ENCODE results near the gene LHFPL3. TPM values are rescaled to one million over a fixed set of nuclear protein-coding genes. Genes with fewer than 3 reads are reported as not detected.
A peak's percentile ranks its signal among the peaks of the same experiment; 100 is the strongest.

LHFPL3 gene
- total and polyA plus RNA-seq, 9 of the 15 experiments (the other 6 are each of a cell fraction or from before 2014, with no cell fraction given) = 0.21 to 0.52 TPM; not detected in 7

DNA sequence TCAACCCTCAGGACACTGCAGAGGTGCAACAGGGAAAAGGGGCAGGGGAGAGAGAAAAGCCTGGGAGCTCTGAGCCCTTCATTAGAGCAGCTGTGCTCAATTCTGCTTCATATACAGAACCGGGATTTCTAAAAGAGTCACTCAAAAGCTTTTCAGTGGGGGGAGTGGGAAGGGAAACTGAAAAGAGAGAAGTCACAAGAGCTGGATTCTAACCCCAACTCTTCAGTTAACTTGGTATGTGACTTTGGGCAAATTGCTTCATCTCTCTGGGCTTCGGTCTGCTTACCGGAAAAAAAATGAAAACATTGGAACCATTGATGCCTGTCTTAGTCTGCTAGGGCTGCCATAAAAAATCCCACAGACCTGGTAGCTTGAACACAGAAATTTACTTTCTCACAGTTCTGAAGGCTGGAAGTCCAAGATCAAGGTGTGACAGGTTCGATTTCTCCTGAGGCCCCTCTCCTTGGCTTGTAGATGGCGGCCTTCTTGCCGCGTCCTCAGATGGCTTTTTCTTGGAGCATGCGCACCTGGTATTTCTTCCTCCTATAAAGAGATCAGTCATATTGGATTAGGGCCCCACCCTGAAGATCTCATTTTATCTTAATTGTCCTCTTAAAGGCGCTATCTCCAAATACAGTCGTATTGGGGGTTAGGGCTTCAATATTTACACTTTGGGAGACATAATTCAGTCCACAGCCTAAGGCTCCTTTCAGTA is 567.3 kb downstream of the LHFPL3 start:
- TF ChIP-seq FOXA3 (CRISPR knock-in tag; conservative IDR thresholded peaks at IDR 0.05 in 1 of 2, IDR thresholded peaks at IDR 0.05 in 1 of 2) (no peak), NRF1 (conservative IDR thresholded peaks at IDR 0.05 in 1 of 2, IDR thresholded peaks at IDR 0.05 in 1 of 2) (peak; percentile 86 to 87)
- ChIA-PET POLR2A (interaction anchor here (0.8 to 1.3 kb wide), 3 partner anchors 12 to 15 kb away, joined by 3 read pairs; no protein-coding TSS in a partner anchor), CTCF (ENCODE audit: low intra/inter-chr PET ratio) (no interaction called here)
- DNase-seq (ENCODE audit: extremely low read depth in 1 of 4, low spot score in 3 of 4) (peak in 1 of 4 experiments; percentile 2), FAIRE-seq (no peak), ATAC-seq (no peak)
- Histone ChIP-seq H3K36me3 (ENCODE audit: control insufficient read depth, insufficient read depth, low read length) (no peaks in the 10 kb centered on the region), H3K9ac (ENCODE audit: insufficient read depth in 1 of 2, low read depth in 2 of 2, low read length in 2 of 2) (no peak overlapping the region), H3K4me1 (replicated peaks in 1 of 2; ENCODE audit: control insufficient read depth in 2 of 2, insufficient read depth in 2 of 2, low read length in 2 of 2) (no peaks in the 10 kb centered on the region; a peak in 1 of 5 replicates), H3K4me3 (no peak overlapping the region), H4K20me1 (replicated peaks; ENCODE audit: control insufficient read depth, insufficient read depth, low read length) (no peaks in the 10 kb centered on the region), H3K27ac (ENCODE audit: extremely low read depth, low read depth, low read length) (no peak overlapping the region), H3K9me3 (replicated peaks; ENCODE audit: control insufficient read depth, insufficient read depth, low read depth, low read length) (no peaks in the 10 kb centered on the region), H2AFZ (ENCODE audit: low read depth, low read length) (no peak overlapping the region), H3K9me1 (ENCODE audit: control insufficient read depth, insufficient read depth, low read length) (no peaks in the 10 kb centered on the region), H3K4me2 (ENCODE audit: insufficient read depth, low read length) (no peak overlapping the region), H3K79me2 (ENCODE audit: control insufficient read depth, insufficient read depth, low read length) (no peaks in the 10 kb centered on the region), H3K27me3 (ENCODE audit: control insufficient read depth in 2 of 2, insufficient read depth in 2 of 2, low read length in 2 of 2) (peaks cover 9 to 17% of the 10 kb centered on the region in 2 experiments; a peak in 4 of 5 replicates)
- WGBS (ENCODE audit: insufficient coverage, low coverage, missing lambda C conversion rate) = 27% methylated on average over 10 of the region's 10 CpGs
- in situ Hi-C loops (cut with MboI) (no loop called here), intact Hi-C loops (cut with micrococcal nuclease) (no loop called here)
- no TSS peak for BruUV-seq (replicated peaks)

DNA sequence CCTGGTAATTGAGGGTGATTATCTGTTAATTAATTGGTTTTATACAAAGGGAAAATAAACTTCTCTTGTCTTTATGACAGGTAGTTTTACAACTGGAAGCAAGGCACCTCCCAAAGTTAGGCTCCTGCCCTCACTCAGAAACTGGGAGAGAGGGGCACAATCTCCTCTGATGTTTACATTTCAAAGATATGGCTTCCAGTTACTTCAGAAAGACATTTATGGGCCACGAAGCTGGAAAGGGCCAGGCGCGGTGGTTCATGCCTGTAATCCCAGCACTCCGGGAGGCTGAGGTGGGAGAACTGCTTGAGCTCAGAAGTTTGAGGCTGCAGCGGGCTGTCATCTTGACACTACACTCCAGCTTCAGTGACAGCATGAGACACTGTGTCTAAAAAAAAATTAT is 570.0 kb downstream of the LHFPL3 start:
- H4K20me1 ChIP-seq (replicated peaks; ENCODE audit: control insufficient read depth, insufficient read depth, low read length) = no peaks in the 10 kb centered on the region
- H3K9me1 ChIP-seq (ENCODE audit: control insufficient read depth, insufficient read depth, low read length) = no peaks in the 10 kb centered on the region
- ATAC-seq (no peak), FAIRE-seq (no peak), DNase-seq (ENCODE audit: extremely low read depth in 1 of 4, low spot score in 3 of 4) (no peak)
- no peak overlapping the region for H3K4me3 ChIP-seq
- no peaks in the 10 kb centered on the region for H3K9me3 ChIP-seq (replicated peaks; ENCODE audit: control insufficient read depth, insufficient read depth, low read depth, low read length)
- H3K27me3 ChIP-seq (ENCODE audit: control insufficient read depth in 2 of 2, insufficient read depth in 2 of 2, low read length in 2 of 2) = peaks cover 15 to 34% of the 10 kb centered on the region in 2 experiments
- ChIA-PET CTCF (ENCODE audit: low intra/inter-chr PET ratio) (interaction anchor here (0.6 kb wide), 1 partner anchor 18 kb away, joined by 3 read pairs; no protein-coding TSS in a partner anchor), POLR2A (interaction anchor here (0.9 to 1.2 kb wide), 3 partner anchors 8 to 40 kb away, joined by 3 to 5 read pairs (median 3); no protein-coding TSS in a partner anchor)
- in situ Hi-C loops (cut with MboI) = no loop called here
- intact Hi-C loops (cut with micrococcal nuclease) = no loop called here
- no peaks in the 10 kb centered on the region for H3K4me1 ChIP-seq (replicated peaks in 1 of 2; ENCODE audit: control insufficient read depth in 2 of 2, insufficient read depth in 2 of 2, low read length in 2 of 2)
- H3K36me3 ChIP-seq (ENCODE audit: control insufficient read depth, insufficient read depth, low read length) = no peaks in the 10 kb centered on the region
- no peak overlapping the region for H3K4me2 ChIP-seq (ENCODE audit: insufficient read depth, low read length)
- H3K9ac ChIP-seq (ENCODE audit: insufficient read depth in 1 of 2, low read depth in 2 of 2, low read length in 2 of 2) = no peak overlapping the region
- H3K27ac ChIP-seq (ENCODE audit: extremely low read depth, low read depth, low read length) = no peak overlapping the region
- BruUV-seq (replicated peaks) = no TSS peak
- no peak overlapping the region for H2AFZ ChIP-seq (ENCODE audit: low read depth, low read length)
- H3K79me2 ChIP-seq (ENCODE audit: control insufficient read depth, insufficient read depth, low read length) = no peaks in the 10 kb centered on the region
- 2% methylated on average over 5 of the region's 5 CpGs for WGBS (ENCODE audit: insufficient coverage, low coverage, missing lambda C conversion rate)
- TF ChIP-seq ARID3B (CRISPR knock-in tag; IDR thresholded peaks at IDR 0.05; ENCODE audit: borderline replicate concordance) = no peak
- TF ChIP-seq, protein P1, sequence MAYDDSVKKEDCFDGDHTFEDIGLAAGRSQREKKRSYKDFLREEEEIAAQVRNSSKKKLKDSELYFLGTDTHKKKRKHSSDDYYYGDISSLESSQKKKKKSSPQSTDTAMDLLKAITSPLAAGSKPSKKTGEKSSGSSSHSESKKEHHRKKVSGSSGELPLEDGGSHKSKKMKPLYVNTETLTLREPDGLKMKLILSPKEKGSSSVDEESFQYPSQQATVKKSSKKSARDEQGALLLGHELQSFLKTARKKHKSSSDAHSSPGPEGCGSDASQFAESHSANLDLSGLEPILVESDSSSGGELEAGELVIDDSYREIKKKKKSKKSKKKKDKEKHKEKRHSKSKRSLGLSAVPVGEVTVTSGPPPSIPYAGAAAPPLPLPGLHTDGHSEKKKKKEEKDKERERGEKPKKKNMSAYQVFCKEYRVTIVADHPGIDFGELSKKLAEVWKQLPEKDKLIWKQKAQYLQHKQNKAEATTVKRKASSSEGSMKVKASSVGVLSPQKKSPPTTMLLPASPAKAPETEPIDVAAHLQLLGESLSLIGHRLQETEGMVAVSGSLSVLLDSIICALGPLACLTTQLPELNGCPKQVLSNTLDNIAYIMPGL (CRISPR knock-in tag; IDR thresholded peaks at IDR 0.05) = no peak
- TF ChIP-seq DPF2 (IDR thresholded peaks at IDR 0.05) = no peak
- TF ChIP-seq BDP1 (IDR thresholded peaks at IDR 0.05; ENCODE audit: insufficient read depth, insufficient read length) = no peak
- no peak for TF ChIP-seq TCF3 (CRISPR knock-in tag; IDR thresholded peaks at IDR 0.05)
- no peak for TF ChIP-seq HNRNPLL (IDR thresholded peaks at IDR 0.05; ENCODE audit: low read depth, low read length, poor library complexity, severe bottlenecking)
- no peak for TF ChIP-seq ZNF212 (CRISPR knock-in tag; IDR thresholded peaks at IDR 0.05)
- TF ChIP-seq CBX2 (IDR thresholded peaks at IDR 0.05; ENCODE audit: insufficient read depth, low read length, poor library complexity, severe bottlenecking) = no peak
- TF ChIP-seq PHB (CRISPR knock-in tag; IDR thresholded peaks at IDR 0.05) = no peak
- no peak for TF ChIP-seq ZEB2 (IDR thresholded peaks at IDR 0.05)
- TF ChIP-seq RHOXF2B (CRISPR knock-in tag; conservative IDR thresholded peaks at IDR 0.05) = no peak

All from K562 (cell line).